ENCODE data around the gene ACAP3.
A peak's percentile ranks its signal among the peaks of the same experiment; 100 is the strongest.

GRCh38 chr1:1303736-1304135 is 4.0 kb downstream of the ACAP3 start:
- no peak for TF ChIP-seq EZH2 (IDR thresholded peaks at IDR 0.05)
- 0 out of 2 replicates have a peak, but pooled peaks have one; percentile 8 for TF ChIP-seq POLR2AphosphoS5 (IDR thresholded peaks at IDR 0.05; ENCODE audit: borderline replicate concordance, low read depth, low read length)
- TF ChIP-seq FOXP2 (optimal IDR thresholded peaks at IDR 0.05; ENCODE audit: control extremely low read depth, extremely low read length, insufficient read depth) = no peak
